ENCODE results near the gene DSC1.

DNA sequence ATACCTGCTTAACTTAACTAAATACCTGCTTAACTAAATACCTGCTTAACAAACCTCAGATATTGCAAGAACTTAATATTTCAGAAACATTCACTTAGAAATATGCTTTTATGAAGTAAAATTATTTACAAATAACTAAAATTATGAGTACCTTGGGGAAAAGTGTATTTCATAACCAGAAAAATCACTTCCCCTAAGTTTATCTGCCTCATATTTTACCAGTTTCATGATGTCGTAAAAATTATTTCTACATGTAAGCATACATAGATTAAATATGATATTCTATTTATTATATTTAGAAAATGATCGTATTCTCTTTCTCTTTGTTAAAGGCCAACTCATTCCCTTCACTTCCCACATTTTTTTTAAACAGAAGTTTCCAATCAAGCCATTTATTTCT, 41.5 kb upstream of the DSC1 start:
- TF ChIP-seq, protein P1, sequence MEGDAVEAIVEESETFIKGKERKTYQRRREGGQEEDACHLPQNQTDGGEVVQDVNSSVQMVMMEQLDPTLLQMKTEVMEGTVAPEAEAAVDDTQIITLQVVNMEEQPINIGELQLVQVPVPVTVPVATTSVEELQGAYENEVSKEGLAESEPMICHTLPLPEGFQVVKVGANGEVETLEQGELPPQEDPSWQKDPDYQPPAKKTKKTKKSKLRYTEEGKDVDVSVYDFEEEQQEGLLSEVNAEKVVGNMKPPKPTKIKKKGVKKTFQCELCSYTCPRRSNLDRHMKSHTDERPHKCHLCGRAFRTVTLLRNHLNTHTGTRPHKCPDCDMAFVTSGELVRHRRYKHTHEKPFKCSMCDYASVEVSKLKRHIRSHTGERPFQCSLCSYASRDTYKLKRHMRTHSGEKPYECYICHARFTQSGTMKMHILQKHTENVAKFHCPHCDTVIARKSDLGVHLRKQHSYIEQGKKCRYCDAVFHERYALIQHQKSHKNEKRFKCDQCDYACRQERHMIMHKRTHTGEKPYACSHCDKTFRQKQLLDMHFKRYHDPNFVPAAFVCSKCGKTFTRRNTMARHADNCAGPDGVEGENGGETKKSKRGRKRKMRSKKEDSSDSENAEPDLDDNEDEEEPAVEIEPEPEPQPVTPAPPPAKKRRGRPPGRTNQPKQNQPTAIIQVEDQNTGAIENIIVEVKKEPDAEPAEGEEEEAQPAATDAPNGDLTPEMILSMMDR (IDR thresholded peaks at IDR 0.05) = no peak
- no peak for TF ChIP-seq POLR2AphosphoS5 (IDR thresholded peaks at IDR 0.05)
